NCI-H2081 treated with DMSO at 0.1 percent for 48 hours (cell line): ENCODE results near the gene NISCH.
"Not testable (repeated sequence)": the region's sequence is repeated elsewhere in the genome, so short reads cannot be mapped to it uniquely, and the experiment has no call there.

Experiments used
- DNase-seq: peaks from one replicate; lab custom pipeline; 2025; lab: John Stamatoyannopoulos, UW

The NISCH gene

DNA sequence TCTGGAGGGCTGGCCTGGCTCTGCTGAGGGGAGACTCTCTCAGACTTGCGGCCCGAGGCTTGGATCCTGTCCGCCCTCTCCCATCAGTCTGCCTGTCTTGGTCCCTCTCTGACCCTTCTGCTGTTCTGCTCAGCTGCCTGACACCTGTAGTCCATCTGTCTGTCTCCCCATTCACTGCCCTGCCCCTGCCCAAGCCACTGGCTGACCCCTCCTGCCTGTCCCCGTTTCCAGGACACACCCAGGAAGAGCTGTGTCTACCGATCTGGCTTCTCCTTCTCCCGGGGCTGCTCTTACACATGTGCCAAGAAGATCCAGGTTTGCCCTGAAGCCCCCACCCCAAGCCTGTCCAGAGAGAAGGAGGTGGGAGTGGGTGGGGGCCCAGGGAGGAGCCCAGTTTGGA lies 59.8 kb downstream of the NISCH start:
- no peak for DNase-seq

DNA sequence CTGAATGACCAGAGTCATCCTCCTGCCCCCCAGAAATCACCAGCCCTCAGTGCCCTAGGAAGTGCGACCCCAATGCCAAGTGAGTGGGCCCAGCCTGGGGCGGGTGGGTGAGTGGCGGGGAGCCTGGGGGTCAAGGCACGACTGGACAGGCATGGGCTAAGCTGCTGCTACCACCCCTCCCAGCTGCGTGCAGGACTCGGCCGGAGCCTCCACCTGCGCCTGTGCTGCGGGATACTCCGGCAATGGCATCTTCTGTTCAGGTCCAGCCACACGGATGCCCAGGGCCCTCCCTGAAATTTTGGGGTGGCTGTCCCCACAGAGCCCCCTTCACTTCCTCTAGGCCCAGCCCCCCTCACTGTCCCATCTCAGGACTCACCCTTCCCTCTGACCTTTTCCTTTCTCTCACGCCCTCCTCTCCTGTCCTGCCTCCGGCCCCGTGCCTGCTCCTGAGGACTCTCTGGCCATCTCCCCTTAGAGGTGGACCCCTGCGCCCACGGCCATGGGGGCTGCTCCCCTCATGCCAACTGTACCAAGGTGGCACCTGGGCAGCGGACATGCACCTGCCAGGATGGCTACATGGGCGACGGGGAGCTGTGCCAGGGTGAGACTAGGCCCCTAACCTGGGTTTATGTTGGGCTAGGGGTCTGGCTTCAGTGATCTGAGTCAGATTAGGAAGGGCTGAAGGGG lies 61.2 kb downstream of the NISCH start:
- DNase-seq: no peak

DNA sequence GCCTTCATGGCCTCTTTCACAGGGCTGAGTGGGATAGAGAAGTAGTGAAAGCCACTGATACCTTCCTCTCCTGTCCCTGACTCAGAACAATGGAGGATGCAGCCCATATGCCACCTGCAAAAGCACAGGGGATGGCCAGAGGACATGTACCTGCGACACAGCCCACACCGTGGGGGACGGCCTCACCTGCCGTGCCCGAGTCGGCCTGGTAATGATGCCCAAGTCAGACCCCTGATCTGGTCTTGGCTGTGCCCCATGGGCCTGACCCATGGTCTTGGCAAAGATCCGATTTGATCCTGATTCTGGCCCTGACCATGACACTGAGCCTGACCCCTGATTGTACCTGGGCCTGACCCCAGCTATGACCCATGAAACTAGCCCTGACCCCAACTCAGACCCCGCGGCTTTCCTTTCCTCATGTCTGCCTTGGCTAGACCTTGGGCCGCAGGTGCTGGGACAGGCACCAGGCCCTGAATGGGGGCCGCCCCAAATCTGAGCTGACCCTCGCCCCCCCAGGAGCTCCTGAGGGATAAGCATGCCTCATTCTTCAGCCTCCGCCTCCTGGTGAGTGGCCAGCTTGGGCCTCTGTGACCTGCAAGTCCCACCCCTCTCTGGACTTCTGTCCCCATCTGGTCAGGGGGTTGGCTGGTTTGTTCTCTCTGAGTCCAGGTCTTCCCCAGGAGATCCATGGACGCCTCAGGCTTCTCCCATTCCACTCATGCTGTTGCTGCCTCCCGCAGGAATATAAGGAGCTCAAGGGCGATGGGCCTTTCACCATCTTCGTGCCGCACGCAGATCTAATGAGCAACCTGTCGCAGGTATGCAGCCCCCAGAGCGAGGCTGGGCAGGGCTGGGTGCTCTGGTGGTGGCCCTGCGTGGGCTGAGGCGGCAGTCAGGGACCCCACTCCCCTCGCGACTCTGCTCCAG lies 62.7 kb downstream of the NISCH start:
- DNase-seq: no peak

DNA sequence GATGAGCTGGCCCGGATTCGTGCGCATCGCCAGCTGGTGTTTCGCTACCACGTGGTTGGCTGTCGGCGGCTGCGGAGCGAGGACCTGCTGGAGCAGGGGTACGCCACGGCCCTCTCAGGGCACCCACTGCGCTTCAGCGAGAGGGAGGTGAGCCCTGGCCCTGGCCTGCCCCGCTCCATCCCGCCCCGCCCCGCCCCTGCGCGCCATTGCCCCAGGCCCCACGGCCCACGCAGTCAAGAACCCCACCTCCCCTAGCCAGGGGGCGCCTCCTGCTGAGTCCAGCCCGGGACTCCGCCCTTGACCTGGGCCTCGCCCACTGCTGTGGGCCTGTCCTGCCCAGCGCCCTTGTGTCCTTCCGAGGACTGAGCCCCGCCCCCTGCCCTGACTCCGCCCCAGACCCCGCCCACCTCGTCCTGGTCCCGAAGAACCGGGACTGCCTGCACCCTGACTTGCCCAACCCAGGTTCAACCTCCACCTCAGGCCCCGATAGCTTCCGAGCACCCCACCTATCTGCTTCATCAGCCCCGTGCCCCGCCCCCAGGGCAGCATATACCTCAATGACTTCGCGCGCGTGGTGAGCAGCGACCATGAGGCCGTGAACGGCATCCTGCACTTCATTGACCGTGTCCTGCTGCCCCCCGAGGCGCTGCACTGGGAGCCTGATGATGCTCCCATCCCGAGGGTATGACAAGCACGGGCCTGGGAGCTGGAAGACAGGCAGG lies 63.5 kb downstream of the NISCH start:
- DNase-seq: no peak

DNA sequence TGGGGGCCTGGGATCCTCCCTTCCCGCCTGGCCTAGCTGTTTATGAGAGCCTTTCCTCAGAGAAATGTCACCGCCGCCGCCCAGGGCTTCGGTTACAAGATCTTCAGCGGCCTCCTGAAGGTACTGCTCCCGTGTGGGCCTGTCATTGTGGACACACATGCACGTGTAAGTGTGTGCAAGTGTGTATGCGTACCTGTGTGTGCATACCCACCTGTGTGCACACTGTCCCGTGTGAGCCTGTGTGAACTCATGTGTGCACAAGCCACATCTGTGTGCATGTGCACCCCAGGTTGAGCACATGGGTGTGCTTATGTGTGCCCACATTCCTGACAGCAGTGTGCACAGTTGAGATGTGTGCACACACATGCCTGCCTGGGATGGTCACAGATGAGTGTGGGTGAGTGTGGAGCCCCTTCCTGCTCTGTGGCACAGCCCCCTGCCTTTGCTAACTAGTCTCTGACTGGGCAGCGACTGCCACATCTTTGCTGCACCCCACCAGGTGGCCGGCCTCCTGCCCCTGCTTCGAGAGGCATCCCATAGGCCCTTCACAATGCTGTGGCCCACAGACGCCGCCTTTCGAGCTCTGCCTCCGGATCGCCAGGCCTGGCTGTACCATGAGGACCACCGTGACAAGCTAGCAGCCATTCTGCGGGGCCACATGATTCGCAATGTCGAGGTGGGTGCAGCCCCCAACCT lies 64.2 kb downstream of the NISCH start:
- DNase-seq: no peak

DNA sequence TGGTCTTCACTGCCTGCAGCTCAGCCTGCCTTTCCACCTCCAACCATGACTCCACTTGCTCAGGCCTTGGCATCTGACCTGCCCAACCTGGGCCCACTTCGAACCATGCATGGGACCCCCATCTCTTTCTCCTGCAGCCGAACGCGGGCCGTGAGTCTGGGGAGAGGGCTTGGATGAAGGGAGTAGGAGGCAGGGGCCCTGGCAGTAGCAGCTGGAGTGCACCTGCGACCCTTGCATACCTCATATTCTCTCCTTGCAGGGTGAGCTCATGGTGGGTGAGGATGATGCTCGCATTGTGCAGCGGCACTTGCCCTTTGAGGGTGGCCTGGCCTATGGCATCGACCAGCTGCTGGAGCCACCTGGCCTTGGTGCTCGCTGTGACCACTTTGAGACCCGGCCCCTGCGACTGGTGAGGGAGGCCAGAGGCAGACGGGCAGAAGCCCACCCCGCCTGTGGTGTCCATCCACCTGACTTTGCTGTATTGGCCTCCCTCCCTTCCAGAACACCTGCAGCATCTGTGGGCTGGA lies 64.8 kb downstream of the NISCH start:
- no peak for DNase-seq

DNA sequence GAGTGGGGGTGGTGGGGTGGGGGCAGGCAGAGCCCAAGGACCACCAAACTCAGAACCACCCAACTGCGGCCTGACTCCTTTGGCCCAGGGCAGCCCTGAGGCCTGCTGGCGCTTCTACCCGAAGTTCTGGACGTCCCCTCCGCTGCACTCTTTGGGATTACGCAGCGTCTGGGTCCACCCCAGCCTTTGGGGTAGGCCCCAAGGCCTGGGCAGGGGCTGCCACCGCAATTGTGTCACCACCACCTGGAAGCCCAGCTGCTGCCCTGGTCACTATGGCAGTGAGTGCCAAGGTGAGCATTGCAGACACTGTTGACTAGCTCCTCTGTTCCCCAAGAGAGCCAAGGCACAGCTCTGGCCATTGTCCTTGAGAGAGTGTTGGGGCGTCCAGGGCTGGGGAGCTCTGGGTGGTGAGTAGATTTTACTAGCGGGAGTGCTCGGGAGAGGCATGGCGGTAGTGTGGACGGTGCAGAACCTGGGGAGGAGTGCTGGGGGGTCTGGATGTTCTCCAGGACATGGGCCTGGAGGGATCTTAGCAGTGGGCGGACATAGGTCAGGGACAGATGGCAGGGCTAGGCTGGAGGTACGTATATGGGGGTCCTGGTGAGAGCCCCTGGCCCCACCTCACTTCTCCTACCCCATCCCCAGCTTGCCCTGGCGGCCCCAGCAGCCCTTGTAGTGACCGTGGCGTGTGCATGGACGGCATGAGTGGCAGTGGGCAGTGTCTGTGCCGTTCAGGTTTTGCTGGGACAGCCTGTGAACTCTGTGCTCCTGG lies 65.5 kb downstream of the NISCH start:
- DNase-seq: no peak

DNA sequence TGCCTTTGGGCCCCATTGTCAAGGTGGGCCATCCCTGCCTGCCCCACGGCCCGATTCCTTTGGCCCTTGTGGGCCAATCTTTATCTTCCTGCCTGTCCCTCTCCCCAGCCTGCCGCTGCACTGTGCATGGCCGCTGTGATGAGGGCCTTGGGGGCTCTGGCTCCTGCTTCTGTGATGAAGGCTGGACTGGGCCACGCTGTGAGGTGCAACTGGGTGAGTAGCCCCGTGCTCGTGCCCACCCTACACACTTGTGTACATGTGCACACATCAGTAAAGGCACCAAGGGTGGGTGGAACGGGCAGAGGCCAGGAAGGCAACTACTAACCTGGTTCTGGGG lies 66.1 kb downstream of the NISCH start:
- no peak for DNase-seq

DNA sequence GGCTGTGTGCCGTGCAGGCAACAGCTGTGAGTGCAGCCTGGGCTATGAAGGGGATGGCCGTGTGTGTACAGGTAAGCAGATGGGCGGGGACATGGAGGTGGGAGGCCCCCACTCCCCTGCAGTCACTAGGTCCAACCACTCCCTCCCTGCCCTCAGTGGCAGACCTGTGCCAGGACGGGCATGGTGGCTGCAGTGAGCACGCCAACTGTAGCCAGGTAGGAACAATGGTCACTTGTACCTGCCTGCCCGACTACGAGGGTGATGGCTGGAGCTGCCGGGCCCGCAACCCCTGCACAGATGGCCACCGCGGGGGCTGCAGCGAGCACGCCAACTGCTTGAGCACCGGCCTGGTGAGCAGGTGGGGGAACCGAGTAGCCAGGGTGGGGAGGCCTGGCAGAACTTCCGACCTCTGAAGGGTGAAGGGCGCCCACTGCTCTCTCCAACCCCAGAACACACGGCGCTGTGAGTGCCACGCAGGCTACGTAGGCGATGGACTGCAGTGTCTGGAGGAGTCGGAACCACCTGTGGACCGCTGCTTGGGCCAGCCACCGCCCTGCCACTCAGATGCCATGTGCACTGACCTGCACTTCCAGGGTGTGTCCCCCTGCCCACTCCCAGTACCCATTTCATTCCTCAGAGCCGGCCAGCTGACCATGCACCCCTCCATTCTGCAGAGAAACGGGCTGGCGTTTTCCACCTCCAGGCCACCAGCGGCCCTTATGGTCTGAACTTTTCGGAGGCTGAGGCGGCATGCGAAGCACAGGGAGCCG lies 66.7 kb downstream of the NISCH start:
- DNase-seq: no peak

DNA sequence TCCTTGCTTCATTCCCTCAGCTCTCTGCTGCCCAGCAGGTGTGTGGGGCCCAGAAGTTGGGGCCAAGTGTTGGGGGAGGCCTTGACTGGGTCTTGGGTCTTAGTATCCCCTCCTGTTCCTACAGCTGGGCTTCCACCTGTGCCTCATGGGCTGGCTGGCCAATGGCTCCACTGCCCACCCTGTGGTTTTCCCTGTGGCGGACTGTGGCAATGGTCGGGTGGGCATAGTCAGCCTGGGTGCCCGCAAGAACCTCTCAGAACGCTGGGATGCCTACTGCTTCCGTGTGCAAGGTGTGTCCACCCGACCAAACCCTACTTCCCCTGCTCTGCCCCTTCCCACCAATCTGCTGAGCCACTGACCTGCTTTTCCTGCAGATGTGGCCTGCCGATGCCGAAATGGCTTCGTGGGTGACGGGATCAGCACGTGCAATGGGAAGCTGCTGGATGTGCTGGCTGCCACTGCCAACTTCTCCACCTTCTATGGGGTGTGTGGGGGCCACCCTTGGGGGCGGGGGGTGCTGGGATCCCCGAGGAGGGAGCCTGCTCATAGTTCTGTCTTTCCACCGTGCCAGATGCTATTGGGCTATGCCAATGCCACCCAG lies 67.3 kb downstream of the NISCH start:
- DNase-seq: no peak

DNA sequence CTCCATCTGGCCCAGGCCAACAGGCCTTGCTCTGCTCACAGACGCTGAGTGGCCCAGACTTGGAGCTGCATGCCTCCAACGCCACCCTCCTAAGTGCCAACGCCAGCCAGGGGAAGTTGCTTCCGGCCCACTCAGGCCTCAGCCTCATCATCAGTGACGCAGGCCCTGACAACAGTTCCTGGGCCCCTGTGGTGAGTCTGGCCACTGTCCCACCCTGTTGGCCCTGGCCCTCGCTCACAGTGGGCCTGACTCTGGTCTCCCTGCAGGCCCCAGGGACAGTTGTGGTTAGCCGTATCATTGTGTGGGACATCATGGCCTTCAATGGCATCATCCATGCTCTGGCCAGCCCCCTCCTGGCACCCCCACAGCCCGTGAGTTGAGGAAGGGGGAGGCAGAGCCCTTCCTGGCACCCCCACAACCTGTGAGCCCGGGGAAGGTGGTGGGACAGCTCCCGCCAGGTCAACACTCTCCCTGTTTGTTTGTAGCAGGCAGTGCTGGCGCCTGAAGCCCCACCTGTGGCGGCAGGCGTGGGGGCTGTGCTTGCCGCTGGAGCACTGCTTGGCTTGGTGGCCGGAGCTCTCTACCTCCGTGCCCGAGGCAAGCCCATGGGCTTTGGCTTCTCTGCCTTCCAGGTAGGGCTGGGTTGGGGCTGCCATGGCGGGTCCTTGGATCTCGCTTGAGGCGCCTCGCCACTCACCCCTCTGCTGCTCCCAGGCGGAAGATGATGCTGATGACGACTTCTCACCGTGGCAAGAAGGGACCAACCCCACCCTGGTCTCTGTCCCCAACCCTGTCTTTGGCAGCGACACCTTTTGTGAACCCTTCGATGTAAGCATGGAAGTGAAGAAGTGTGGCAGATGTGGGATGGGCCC lies 68.2 kb downstream of the NISCH start:
- no peak for DNase-seq

DNA sequence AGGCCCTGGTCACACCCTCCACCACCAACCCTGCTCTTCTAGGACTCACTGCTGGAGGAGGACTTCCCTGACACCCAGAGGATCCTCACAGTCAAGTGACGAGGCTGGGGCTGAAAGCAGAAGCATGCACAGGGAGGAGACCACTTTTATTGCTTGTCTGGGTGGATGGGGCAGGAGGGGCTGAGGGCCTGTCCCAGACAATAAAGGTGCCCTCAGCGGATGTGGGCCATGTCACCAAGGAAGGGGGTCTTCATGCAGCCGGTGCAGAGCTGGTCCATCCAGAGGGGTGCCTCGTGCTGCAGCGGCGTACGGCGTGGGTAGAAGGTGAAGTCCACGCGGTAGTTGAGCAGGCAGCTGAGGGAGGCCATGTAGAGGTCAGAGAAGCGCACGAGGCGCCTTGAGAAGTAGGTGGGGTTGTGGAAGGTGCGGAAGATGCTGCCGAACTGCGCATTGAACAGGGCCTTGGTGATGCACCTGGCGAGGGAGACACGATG lies 68.9 kb downstream of the NISCH start:
- no peak for DNase-seq

DNA sequence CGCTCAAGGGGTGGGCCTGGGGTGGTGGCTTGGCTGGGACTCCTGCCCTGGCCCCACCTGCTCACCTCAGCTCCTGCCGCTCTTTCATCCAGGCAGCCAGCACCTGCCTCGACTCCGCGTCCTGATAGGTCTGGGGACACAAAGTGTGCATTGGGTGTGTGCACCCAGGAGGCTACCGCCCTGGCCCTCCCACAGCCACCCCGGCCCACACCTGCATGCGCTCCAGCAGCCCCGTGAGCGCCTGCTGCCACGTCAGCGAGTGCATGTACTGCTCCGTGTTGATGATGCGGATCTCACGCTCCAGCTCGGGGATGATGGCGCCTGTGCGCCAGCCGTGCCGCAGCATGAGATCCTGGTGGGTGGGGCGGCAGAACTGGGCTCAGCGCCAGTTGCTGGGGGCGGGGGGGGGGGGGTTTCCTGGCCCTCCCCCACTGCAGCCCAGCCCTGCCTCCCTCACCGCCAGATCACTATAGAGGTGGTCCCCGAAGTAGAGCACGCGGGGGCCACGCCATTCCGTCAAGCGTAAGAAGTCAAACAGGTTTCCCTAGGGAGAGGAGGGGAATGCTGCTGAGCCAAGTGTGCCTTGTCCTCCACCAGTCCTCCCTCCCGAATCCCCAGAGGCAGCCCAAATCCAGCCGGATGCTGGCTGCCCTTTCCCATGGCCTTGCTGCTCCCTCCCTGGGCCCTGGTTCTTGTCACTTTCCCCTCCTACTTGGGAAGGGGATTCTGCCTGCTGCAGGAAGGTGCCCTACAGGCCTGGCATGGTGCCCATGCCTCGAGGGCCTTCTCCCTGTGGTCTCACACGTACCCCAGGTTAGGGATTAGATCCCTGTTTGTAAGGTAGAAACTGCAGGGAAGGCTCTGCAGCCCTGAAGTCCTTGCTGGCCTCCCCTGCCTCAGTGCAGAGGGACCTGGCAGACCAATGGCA lies 69.6 kb downstream of the NISCH start:
- DNase-seq: no peak

DNA sequence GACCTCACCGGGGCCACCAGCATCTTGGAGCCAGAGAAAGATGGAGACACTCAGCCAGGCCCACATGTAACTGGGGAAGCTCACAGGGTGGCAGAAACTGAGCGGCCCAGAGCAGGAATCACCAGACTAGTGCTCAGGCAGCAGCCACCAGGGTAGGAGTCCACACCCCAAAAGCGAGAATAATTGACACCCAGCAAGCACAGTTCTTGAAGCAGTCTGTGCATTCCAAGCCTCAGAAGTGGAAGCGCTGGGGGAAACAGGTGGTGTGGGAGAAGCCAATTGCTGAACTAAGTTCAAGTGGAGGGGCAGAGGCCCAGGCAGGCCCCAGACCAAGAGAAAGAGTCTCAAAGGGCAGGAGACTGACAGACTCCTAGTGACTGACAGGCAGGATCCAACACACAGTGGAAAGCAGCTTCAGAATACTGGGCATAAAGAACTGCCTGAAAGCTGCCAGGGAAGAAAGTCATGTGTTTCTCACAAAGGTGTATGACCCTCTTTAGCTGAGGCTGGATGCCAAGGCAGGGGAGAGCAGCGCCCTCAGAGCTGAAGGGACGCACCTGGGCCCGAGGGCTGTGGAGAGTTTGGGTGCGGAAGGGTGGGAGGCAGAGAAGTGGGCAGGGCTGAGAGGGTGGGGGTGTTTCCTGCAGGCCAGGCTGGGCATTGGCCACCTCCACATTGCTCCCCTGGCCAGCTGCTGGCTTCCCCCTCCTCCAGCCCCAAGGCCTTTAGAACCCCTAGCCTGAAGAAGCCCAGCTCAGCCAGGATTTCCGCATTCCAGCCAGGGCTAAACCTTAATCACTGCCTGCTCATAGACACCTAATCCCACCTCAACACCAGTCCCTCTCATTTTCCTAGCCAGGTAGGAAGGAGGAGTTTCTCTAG lies 70.5 kb downstream of the NISCH start:
- no peak for DNase-seq

DNA sequence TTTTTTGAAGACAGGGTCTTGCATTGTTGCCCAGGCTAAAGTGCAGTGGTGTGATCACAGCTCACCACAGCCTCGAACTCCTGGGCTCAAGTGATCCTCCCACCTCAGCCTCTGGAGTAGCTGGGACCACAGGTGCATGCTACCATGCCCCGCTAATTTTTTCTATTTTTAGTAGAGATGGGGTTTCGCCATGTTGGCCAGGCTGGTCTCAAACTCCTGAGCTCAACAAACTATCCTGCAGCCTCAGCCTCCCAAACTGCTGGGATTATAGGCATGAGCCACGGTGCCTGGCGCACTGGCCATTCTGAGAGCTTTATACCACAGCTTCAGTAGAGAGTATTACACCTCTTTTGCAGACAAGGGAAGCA lies 71.3 kb downstream of the NISCH start:
- DNase-seq: not testable (repeated sequence)

DNA sequence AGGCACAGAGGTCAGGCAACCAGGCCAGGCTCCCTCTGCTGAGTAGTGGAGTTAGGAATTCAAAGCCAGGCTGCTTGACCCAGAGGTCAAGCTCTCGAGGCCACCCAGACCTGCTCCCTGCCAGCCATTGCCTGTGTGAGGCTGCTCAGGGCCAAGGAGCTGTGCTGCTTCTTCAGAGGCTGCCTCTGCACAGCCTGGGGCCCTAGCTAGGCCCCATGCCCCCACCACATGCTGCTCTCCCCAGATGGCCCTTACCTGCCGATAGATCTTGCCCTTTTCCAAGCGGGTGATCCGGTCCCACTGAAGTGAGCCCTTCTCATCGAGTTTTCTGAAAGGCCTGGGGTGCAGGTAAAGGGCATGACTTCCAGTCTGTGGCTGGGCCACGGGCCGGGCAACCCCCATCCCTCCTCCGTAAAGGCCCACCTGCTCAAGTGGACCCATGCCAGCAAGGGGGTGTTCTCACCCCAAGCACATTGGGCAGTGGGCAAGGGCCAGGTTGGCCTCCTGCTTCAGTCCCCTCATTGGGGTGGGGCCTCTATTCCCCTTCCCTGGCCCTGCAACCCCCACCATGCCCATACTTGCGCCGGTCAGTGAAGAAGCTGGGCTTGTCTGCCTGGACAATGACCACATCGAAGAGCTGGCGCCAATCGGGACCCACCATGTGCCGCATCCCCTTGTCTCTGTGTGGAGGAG lies 71.8 kb downstream of the NISCH start:
- DNase-seq: no peak
